NCI-H1694 (cell line): ENCODE data around the gene TGFBRAP1.

ENCODE experiments used
- DNase-seq: peaks from one replicate; lab custom pipeline; 2025; lab: John Stamatoyannopoulos, UW

The TGFBRAP1 gene

GRCh38 chr2:105329561-105330495, at the start of gene TGFBRAP1:
TGFBRAP1 (minus strand) TSS chr2:105329735; CDS start chr2:105308301, 21,434 bp downstream.
- DNase-seq: no peak

GRCh38 chr2:105378921-105379383, 49.4 kb upstream of the TGFBRAP1 start:
- DNase-seq: no peak

- DNase-seq: no peak
Observed at GRCh38 chr2:105378276-105378840, 48.8 kb upstream of the TGFBRAP1 start.

GRCh38 chr2:105377871-105378270, 48.3 kb upstream of the TGFBRAP1 start:
- DNase-seq: no peak

- DNase-seq: no peak
Observed at GRCh38 chr2:105376789-105377240, 47.3 kb upstream of the TGFBRAP1 start.

GRCh38 chr2:105376010-105376409, 46.5 kb upstream of the TGFBRAP1 start:
- no peak for DNase-seq

GRCh38 chr2:105375001-105375561, 45.5 kb upstream of the TGFBRAP1 start:
- DNase-seq: no peak

GRCh38 chr2:105373895-105374401, 44.4 kb upstream of the TGFBRAP1 start:
- DNase-seq: no peak

GRCh38 chr2:105373344-105373781, 43.8 kb upstream of the TGFBRAP1 start:
- no peak for DNase-seq

GRCh38 chr2:105371810-105372209, 42.3 kb upstream of the TGFBRAP1 start:
- no peak for DNase-seq

GRCh38 chr2:105371156-105371555, 41.6 kb upstream of the TGFBRAP1 start:
- DNase-seq: no peak

- peak; percentile 80 for DNase-seq
Observed at GRCh38 chr2:105369777-105370690, 40.5 kb upstream of the TGFBRAP1 start.

GRCh38 chr2:105368759-105369408, 39.3 kb upstream of the TGFBRAP1 start:
- DNase-seq: no peak

GRCh38 chr2:105365206-105365605, 35.7 kb upstream of the TGFBRAP1 start:
- no peak for DNase-seq

- no peak for DNase-seq
Observed at GRCh38 chr2:105364436-105365139, 35.1 kb upstream of the TGFBRAP1 start.

GRCh38 chr2:105362862-105363591, 33.5 kb upstream of the TGFBRAP1 start:
- no peak for DNase-seq

- no peak for DNase-seq
Observed at GRCh38 chr2:105361102-105361889, 31.8 kb upstream of the TGFBRAP1 start.

- no peak for DNase-seq
Observed at GRCh38 chr2:105358593-105358992, 29.1 kb upstream of the TGFBRAP1 start.

GRCh38 chr2:105357122-105357521, 27.6 kb upstream of the TGFBRAP1 start:
- DNase-seq: no peak
